SK-N-SH (cell line): ENCODE measurements around the gene OR6C65. TPM values are rescaled to one million over a fixed set of nuclear protein-coding genes. Genes with fewer than 3 reads are reported as not detected.

Experiments
- CTCF ChIA-PET: fragments of 300-600, 350-600 bp; formaldehyde crosslinking; extraction: SDS; loops from one replicate; lab custom pipeline; 2021; lab: Yijun Ruan, JAX
- POLR2A ChIA-PET: fragments of 350-600 bp; sonication (Branson Sonifier 250); formaldehyde crosslinking; extraction: SDS; loops from one replicate; lab custom pipeline; 2020; ENCODE audit warnings: antibody characterized with exemption, inconsistent platforms; lab: Yijun Ruan, JAX
- DNase-seq: peaks from one replicate; pipeline ENCODE4 v3.0.0; 2012
- H2AFZ ChIP-seq: fragments of 200-600 bp; sonication (generic); 2 replicates; pipeline ENCODE4 v1.8.1; 2016; ENCODE audit warnings: antibody characterized with exemption, mild to moderate bottlenecking, low read depth
- H3F3A ChIP-seq: fragments of 200-600 bp; sonication (generic); replicated peaks from 2 replicates; pipeline ENCODE3; 2016; ENCODE audit warnings: antibody characterized with exemption, mild to moderate bottlenecking; ENCODE audit not compliant: insufficient read depth
- H3K27ac ChIP-seq, 2 experiments: fragments of 200-500 bp in 1 of 2; fragments of 200-600 bp in 1 of 2; sonication (Bioruptor generic) in 1 of 2; sonication (generic), shearing (Covaris generic) in 1 of 2; 2 replicates each; pipeline versions ENCODE4 v1.5.1 to v1.6.1; 2014 to 2016; ENCODE audit warnings: low read depth in 2 of 2, inconsistent platforms in 1 of 2, low read length in 1 of 2, mild to moderate bottlenecking in 1 of 2, mixed read lengths in 1 of 2
- H3K27me3 ChIP-seq: fragments of 200-600 bp; sonication (generic), shearing (Covaris generic); 2 replicates; pipeline ENCODE4 v1.6.1; 2016; ENCODE audit warnings: mixed run types; ENCODE audit not compliant: insufficient read depth
- H3K36me3 ChIP-seq, 2 experiments: fragments of 200-500 bp in 1 of 2; fragments of 200-600 bp in 1 of 2; sonication (Bioruptor generic) in 1 of 2; sonication (generic) in 1 of 2; replicated peaks in 1 of 2; 2 replicates each; pipeline versions ENCODE3 to v1.5.1; 2014 to 2016; ENCODE audit warnings: low read length in 1 of 2, mild to moderate bottlenecking in 1 of 2; ENCODE audit not compliant: insufficient read depth in 2 of 2, control insufficient read depth in 1 of 2
- H3K4me1 ChIP-seq, 2 experiments: fragments of 200-500 bp in 1 of 2; fragments of 200-600 bp in 1 of 2; sonication (Bioruptor generic) in 1 of 2; sonication (generic), shearing (Covaris generic) in 1 of 2; 2 replicates each; pipeline versions ENCODE4 v1.5.1 to v1.6.1; 2014 to 2016; ENCODE audit warnings: low read depth in 1 of 2, low read length in 1 of 2, mixed run types in 1 of 2; ENCODE audit not compliant: insufficient read depth in 2 of 2, control insufficient read depth in 1 of 2
- H3K4me2 ChIP-seq: fragments of 200-600 bp; sonication (generic), shearing (Covaris generic); 2 replicates; pipeline ENCODE4 v1.6.1; 2017; ENCODE audit warnings: mixed run types
- H3K4me3 ChIP-seq, 2 experiments: fragments of 200-500 bp in 1 of 2; fragments of 200-600 bp in 1 of 2; sonication (Bioruptor generic) in 1 of 2; sonication (generic), shearing (Covaris generic) in 1 of 2; 2 replicates each; pipeline versions ENCODE4 v1.5.1 to v1.8.1; 2014 to 2016; ENCODE audit warnings: low read depth in 2 of 2, inconsistent platforms in 1 of 2, low read length in 1 of 2, mild to moderate bottlenecking in 1 of 2, mixed read lengths in 1 of 2, moderate library complexity in 1 of 2
- H3K79me2 ChIP-seq: fragments of 200-600 bp; sonication (generic); 2 replicates; pipeline ENCODE4 v1.8.1; 2017; ENCODE audit warnings: mild to moderate bottlenecking; ENCODE audit not compliant: insufficient read depth
- H3K9ac ChIP-seq: fragments of 200-600 bp; sonication (generic); 2 replicates; pipeline ENCODE4 v1.6.1; 2017; ENCODE audit warnings: mixed run types
- H3K9me2 ChIP-seq: fragments of 200-600 bp; sonication (generic); 2 replicates; pipeline ENCODE4 v1.6.1; 2017; ENCODE audit warnings: mixed run types
- H3K9me3 ChIP-seq: fragments of 200-600 bp; sonication (generic); 2 replicates; pipeline ENCODE4 v1.6.1; 2017; ENCODE audit warnings: mixed run types, mild to moderate bottlenecking, moderate library complexity
- H4K20me1 ChIP-seq: fragments of 200-600 bp; sonication (generic); 2 replicates; pipeline ENCODE4 v1.6.1; 2017; ENCODE audit warnings: mild to moderate bottlenecking, mixed run types; ENCODE audit not compliant: insufficient read depth
- CHD2 ChIP-seq: fragments of 150-350 bp; IDR thresholded peaks from 2 replicates; pipeline ENCODE4 v1.6.1; 2018; ENCODE audit warnings: low read length; ENCODE audit not compliant: partially characterized antibody
- ELF1 ChIP-seq: IDR thresholded peaks from 2 replicates; pipeline ENCODE4 v1.4.0; 2012
- FOXM1 ChIP-seq: IDR thresholded peaks from 2 replicates; pipeline ENCODE4 v1.4.0; 2012; ENCODE audit warnings: low read depth, mild to moderate bottlenecking
- GABPA ChIP-seq: IDR thresholded peaks from 2 replicates; pipeline ENCODE4 v1.4.0; 2012; ENCODE audit warnings: low read depth, mild to moderate bottlenecking
- GATA2 ChIP-seq: sonication (generic); formaldehyde crosslinking; IDR thresholded peaks from 2 replicates; pipeline ENCODE4 v1.5.0; 2020; ENCODE audit warnings: mild to moderate bottlenecking, missing genetic modification reagents
- JUND ChIP-seq: IDR thresholded peaks from 2 replicates; pipeline ENCODE4 v1.4.0; 2012
- MEF2A ChIP-seq: IDR thresholded peaks from 2 replicates; pipeline ENCODE4 v1.4.0; 2012; ENCODE audit warnings: low read depth, borderline replicate concordance
- MXI1 ChIP-seq: IDR thresholded peaks from 2 replicates; pipeline ENCODE4 v1.6.1; 2012; ENCODE audit warnings: mild to moderate bottlenecking, low read depth, low read length, improper control_type of control experiment
- NFIC ChIP-seq: IDR thresholded peaks from 2 replicates; pipeline ENCODE4 v1.4.0; 2012; ENCODE audit warnings: borderline replicate concordance
- POLR2AphosphoS5 ChIP-seq: IDR thresholded peaks from 2 replicates; pipeline ENCODE4 v1.6.1; 2012; ENCODE audit warnings: low read depth, low read length
- RFX5 ChIP-seq: IDR thresholded peaks from 2 replicates; pipeline ENCODE4 v1.6.1; 2012; ENCODE audit warnings: mild to moderate bottlenecking, improper control_type of control experiment, low read length
- YY1 ChIP-seq: IDR thresholded peaks from 2 replicates; pipeline ENCODE4 v1.4.0; 2012; ENCODE audit warnings: low read depth, mild to moderate bottlenecking
- WGBS: methylation state at CpG from one replicate; pipeline ENCODE4 v1.1.6; 2017; ENCODE audit warnings: low lambda C conversion rate; 5-methylcytosine and 5-hydroxymethylcytosine counted together
- polyA plus RNA-seq, 3 experiments: library from polyadenylated mRNA; depleted of rRNA; stranded (reverse); fragments of >200 nt; gene quantifications; 2 replicates each; pipeline ENCODE4 v1.2.3, GENCODE V29; 2012
- TF ChIP-seq, protein P1 (sequence below): IDR thresholded peaks from 2 replicates; pipeline ENCODE4; 2012
- TF ChIP-seq, protein P2 (sequence below): IDR thresholded peaks from 2 replicates; pipeline ENCODE4 v1.4.0; 2012; ENCODE audit warnings: low read depth, borderline replicate concordance

OR6C65 gene
- polyA plus RNA-seq, 1 of the 3 experiments (the other 2 are of a cell fraction): not detected

DNA sequence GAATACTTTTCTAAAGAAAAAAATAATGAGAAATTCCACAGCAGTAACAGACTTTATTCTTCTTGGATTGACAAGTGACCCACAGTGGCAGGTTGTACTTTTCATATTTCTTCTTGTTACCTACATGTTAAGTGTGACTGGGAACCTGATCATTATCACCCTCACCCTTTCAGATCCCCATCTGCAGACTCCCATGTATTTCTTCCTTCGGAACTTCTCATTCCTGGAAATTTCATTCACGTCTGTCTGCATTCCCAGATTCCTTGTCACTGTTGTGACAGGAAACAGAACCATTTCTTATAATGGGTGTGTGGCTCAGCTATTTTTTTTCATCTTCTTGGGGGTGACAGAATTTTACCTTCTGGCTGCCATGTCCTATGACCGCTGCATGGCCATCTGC is 35.2 kb upstream of the OR6C65 start:
- TF ChIP-seq JUND (no peak), ELF1 (no peak), MXI1 (no peak), YY1 (no peak), RFX5 (no peak)
- TF ChIP-seq, protein P1, sequence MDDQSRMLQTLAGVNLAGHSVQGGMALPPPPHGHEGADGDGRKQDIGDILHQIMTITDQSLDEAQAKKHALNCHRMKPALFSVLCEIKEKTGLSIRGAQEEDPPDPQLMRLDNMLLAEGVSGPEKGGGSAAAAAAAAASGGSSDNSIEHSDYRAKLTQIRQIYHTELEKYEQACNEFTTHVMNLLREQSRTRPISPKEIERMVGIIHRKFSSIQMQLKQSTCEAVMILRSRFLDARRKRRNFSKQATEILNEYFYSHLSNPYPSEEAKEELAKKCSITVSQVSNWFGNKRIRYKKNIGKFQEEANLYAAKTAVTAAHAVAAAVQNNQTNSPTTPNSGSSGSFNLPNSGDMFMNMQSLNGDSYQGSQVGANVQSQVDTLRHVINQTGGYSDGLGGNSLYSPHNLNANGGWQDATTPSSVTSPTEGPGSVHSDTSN: no peak
- TF ChIP-seq, protein P2, sequence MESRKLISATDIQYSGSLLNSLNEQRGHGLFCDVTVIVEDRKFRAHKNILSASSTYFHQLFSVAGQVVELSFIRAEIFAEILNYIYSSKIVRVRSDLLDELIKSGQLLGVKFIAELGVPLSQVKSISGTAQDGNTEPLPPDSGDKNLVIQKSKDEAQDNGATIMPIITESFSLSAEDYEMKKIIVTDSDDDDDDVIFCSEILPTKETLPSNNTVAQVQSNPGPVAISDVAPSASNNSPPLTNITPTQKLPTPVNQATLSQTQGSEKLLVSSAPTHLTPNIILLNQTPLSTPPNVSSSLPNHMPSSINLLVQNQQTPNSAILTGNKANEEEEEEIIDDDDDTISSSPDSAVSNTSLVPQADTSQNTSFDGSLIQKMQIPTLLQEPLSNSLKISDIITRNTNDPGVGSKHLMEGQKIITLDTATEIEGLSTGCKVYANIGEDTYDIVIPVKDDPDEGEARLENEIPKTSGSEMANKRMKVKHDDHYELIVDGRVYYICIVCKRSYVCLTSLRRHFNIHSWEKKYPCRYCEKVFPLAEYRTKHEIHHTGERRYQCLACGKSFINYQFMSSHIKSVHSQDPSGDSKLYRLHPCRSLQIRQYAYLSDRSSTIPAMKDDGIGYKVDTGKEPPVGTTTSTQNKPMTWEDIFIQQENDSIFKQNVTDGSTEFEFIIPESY: no peak
- Histone ChIP-seq H3K9me2 (no peaks in the 10 kb centered on the region), H3K4me1 (no peaks in the 10 kb centered on the region), H3K27me3 (no peaks in the 10 kb centered on the region), H3K9me3 (no peaks in the 10 kb centered on the region), H3K36me3 (no peaks in the 10 kb centered on the region), H3K27ac (no peak overlapping the region), H2AFZ (no peak overlapping the region), H3F3A (no peaks in the 10 kb centered on the region), H3K9ac (no peak overlapping the region), H3K4me2 (no peak overlapping the region), H3K4me3 (no peak overlapping the region), H3K79me2 (no peaks in the 10 kb centered on the region), H4K20me1 (no peaks in the 10 kb centered on the region)
- CTCF ChIA-PET: no interaction called here
- WGBS: 0% methylated on average over 3 of the region's 3 CpGs
- no peak for DNase-seq
- POLR2A ChIA-PET: no interaction called here

DNA sequence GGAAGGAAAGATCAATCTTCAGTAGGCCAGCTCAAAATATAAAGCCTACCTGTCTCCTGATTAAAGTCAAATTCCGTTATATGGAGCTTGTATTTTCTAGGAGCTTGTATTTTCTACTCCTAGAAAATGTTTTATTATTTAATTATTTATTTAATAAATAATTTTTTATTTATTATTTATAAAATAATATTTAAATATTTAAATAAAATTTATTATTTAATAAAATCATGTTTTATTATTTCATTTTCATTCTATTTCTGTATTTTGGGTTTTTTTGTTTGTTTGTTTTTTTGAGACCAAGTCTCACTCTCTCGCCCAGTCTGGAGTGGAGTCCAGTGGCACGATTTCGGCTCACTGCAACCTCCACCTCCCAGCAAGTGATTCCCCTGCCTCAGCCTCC is 27.8 kb upstream of the OR6C65 start:
- H3K36me3 ChIP-seq: no peaks in the 10 kb centered on the region
- H3K9me2 ChIP-seq: no peaks in the 10 kb centered on the region
- POLR2A ChIA-PET: no interaction called here
- H3K4me2 ChIP-seq: no peak overlapping the region
- no peaks in the 10 kb centered on the region for H3K9me3 ChIP-seq
- 6% methylated on average over 4 of the region's 4 CpGs for WGBS
- H3K27me3 ChIP-seq: no peaks in the 10 kb centered on the region
- CTCF ChIA-PET: no interaction called here
- no peaks in the 10 kb centered on the region for H4K20me1 ChIP-seq
- no peak for DNase-seq
- H3K9ac ChIP-seq: no peak overlapping the region
- H3K27ac ChIP-seq: no peak overlapping the region
- H3K79me2 ChIP-seq: no peaks in the 10 kb centered on the region
- no peaks in the 10 kb centered on the region for H3F3A ChIP-seq
- no peak overlapping the region for H3K4me3 ChIP-seq
- no peaks in the 10 kb centered on the region for H3K4me1 ChIP-seq
- no peak for TF ChIP-seq GABPA
- TF ChIP-seq RFX5: no peak
- no peak for TF ChIP-seq POLR2AphosphoS5
- TF ChIP-seq MEF2A: no peak
- TF ChIP-seq CHD2: no peak
- TF ChIP-seq NFIC: no peak
- TF ChIP-seq GATA2 (CRISPR knock-in tag): no peak
- TF ChIP-seq, protein P2: no peak
- no peak for TF ChIP-seq FOXM1
- TF ChIP-seq, all 33 proteins: peak for 0
- H2AFZ ChIP-seq: no peak overlapping the region
